Glutamatergic neuron (in vitro differentiated cells): ENCODE measurements around the gene KRT34. TPM values are rescaled to one million over a fixed set of nuclear protein-coding genes. Genes with fewer than 3 reads are reported as not detected.
"Not testable (repeated sequence)": the region's sequence is repeated elsewhere in the genome, so short reads cannot be mapped to it uniquely, and the experiment has no call there.

Experiments
- DNase-seq: peaks from one replicate; pipeline ENCODE4 v3.0.0; 2022
- H3K27ac Mint-ChIP-seq: one replicate; pipeline ENCODE4 v1.8.0; 2020; ENCODE audit warnings: mild to moderate bottlenecking, mixed read lengths, inconsistent platforms; ENCODE audit not compliant: unreplicated experiment
- H3K27me3 Mint-ChIP-seq: one replicate; pipeline ENCODE4 v1.8.0; 2020; ENCODE audit warnings: mild to moderate bottlenecking, moderate library complexity, mixed read lengths, inconsistent platforms; ENCODE audit not compliant: unreplicated experiment
- H3K36me3 Mint-ChIP-seq: one replicate; pipeline ENCODE4 v1.8.0; 2020; ENCODE audit warnings: mild to moderate bottlenecking, mixed read lengths, inconsistent platforms; ENCODE audit not compliant: unreplicated experiment
- H3K4me1 Mint-ChIP-seq: one replicate; pipeline ENCODE4 v1.8.0; 2020; ENCODE audit warnings: mild to moderate bottlenecking, low read depth, mixed read lengths, inconsistent platforms; ENCODE audit not compliant: unreplicated experiment
- H3K4me3 Mint-ChIP-seq: one replicate; pipeline ENCODE4 v1.8.0; 2020; ENCODE audit warnings: mild to moderate bottlenecking, mixed read lengths, inconsistent platforms; ENCODE audit not compliant: unreplicated experiment
- H3K9me3 Mint-ChIP-seq: one replicate; pipeline ENCODE4 v1.8.0; 2020; ENCODE audit warnings: mild to moderate bottlenecking, moderate library complexity, mixed read lengths, inconsistent platforms; ENCODE audit not compliant: unreplicated experiment
- total RNA-seq: library from RNA; stranded (reverse); fragmentation: NEBNext Ultra II Directional; extraction: Animal tissue kit (Norgen Biotek cat#: 25700); gene quantifications from one replicate; pipeline ENCODE4 v1.2.1, GENCODE V29; 2021; ENCODE audit not compliant: unreplicated experiment
- TF ChIP-seq, protein P1 (sequence below): fragments of 200-600 bp; sonication (generic); IDR thresholded peaks from one replicate; pipeline ENCODE4 v1.5.0; 2021; ENCODE audit not compliant: partially characterized antibody, unreplicated experiment

The KRT34 gene
- total RNA-seq, 1 donor from 2014 or later, result not detected

DNA sequence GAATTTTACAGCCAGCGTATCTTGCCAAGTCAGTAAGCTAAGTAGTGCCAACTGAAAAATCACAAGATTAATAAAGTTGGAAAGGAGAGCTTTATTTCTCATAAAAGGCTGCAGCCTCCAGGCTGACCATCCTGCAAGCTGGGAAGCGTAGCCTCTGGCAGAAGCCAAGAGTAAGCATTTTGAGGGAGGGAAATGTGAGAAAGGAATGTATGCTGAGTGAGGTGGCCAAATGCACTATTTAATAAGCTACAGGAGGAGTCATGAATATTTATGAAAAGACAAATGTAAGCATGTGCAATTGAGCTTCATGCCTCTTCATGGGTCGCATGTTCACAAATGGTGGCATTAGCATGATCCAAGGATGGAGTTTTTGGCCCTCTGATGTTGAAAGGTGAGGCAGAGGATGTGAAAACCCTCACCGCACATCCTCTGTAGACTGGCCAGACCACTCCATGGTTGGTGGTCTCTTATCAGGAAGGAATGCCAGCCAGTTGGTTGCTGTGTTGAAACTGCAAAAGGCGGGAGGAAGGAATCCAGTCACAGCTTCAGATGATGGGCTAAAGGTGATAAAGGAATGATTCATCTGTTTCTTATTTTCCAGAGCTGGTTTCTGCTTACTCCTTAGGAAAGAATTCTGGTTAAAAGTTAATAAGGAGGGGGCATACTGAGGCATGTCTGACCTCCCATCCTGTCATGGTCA lies 21.7 kb downstream of the KRT34 start:
- no peak overlapping the region for H3K27ac Mint-ChIP-seq

DNA sequence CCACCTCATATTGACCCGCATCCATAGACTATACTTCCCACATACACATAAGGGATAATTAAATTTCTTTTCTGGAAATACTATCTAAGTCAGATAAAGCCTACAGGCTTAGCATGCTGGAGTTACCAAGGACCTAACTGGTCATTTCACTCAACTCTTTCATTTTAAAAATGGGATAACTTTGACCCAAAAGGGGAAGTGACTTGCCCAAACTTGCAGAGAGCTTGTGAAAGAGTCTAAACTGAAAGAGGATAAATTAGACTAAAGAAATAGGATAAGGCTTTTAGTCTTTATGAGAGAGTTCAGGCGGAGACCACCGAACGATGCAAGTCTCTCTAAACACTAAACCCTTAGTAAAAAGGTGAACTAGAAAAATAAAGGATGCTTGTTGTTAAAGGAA lies 27.6 kb downstream of the KRT34 start:
- peaks cover 4% of the 10 kb centered on the region for H3K36me3 Mint-ChIP-seq

More for the DNA sequence above, 21.7 kb downstream of the KRT34 start:
- no peak for DNase-seq
- H3K9me3 Mint-ChIP-seq, result peaks cover 2% of the 10 kb centered on the region
- H3K4me3 Mint-ChIP-seq, result no peak overlapping the region
- TF ChIP-seq, protein P1, sequence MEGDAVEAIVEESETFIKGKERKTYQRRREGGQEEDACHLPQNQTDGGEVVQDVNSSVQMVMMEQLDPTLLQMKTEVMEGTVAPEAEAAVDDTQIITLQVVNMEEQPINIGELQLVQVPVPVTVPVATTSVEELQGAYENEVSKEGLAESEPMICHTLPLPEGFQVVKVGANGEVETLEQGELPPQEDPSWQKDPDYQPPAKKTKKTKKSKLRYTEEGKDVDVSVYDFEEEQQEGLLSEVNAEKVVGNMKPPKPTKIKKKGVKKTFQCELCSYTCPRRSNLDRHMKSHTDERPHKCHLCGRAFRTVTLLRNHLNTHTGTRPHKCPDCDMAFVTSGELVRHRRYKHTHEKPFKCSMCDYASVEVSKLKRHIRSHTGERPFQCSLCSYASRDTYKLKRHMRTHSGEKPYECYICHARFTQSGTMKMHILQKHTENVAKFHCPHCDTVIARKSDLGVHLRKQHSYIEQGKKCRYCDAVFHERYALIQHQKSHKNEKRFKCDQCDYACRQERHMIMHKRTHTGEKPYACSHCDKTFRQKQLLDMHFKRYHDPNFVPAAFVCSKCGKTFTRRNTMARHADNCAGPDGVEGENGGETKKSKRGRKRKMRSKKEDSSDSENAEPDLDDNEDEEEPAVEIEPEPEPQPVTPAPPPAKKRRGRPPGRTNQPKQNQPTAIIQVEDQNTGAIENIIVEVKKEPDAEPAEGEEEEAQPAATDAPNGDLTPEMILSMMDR, result no peak
- no peaks in the 10 kb centered on the region for H3K4me1 Mint-ChIP-seq
- H3K36me3 Mint-ChIP-seq, result no peaks in the 10 kb centered on the region
- peaks cover 3% of the 10 kb centered on the region for H3K27me3 Mint-ChIP-seq

DNA sequence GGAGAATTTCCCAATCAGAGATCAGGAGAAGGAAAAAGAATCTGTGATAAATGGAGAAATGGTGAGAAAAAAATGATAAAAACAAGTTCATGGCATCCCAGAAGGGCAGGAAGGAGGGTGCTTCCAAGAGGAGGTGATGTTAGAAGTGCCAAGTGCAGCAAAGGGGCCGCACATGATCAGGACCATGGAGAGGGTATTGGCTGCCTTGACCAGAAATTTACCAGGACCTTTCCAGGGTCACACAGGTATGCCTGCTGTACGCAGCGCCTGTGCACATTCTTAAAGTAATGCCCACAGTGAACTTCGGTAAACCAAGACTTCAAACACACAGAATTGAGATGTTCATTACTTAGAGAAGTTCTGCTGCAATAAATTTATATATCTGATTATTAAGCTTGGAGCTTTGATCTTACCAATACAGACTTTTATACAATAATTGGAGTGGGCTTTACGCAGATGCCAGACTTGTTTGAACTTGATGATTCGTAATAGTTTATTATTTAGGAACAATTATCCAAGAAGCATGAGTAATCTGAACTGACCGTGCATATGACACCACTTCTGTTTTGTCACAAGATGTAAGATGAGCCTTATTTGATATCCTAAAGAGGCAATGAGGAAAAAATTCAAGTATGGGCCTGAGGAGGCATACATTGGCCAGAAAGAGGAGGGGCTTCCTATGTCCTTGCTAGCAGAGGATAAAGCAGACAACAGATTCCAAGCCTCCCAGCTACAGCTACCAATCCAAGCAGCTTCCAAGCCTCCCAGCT lies 29.3 kb downstream of the KRT34 start:
- Mint-ChIP-seq H3K36me3 (peaks cover 4% of the 10 kb centered on the region), H3K9me3 (peaks cover 2% of the 10 kb centered on the region), H3K27ac (no peak overlapping the region), H3K4me1 (no peaks in the 10 kb centered on the region), H3K27me3 (peaks cover 4% of the 10 kb centered on the region), H3K4me3 (no peak overlapping the region)
- TF ChIP-seq, protein P1, result no peak
- no peak for DNase-seq

More for the DNA sequence above, 27.6 kb downstream of the KRT34 start:
- Mint-ChIP-seq H3K4me3 (no peak overlapping the region), H3K9me3 (peaks cover 2% of the 10 kb centered on the region), H3K4me1 (no peaks in the 10 kb centered on the region), H3K27ac (no peak overlapping the region), H3K27me3 (peaks cover 4% of the 10 kb centered on the region)
- TF ChIP-seq, protein P1, result no peak
- DNase-seq, result no peak

DNA sequence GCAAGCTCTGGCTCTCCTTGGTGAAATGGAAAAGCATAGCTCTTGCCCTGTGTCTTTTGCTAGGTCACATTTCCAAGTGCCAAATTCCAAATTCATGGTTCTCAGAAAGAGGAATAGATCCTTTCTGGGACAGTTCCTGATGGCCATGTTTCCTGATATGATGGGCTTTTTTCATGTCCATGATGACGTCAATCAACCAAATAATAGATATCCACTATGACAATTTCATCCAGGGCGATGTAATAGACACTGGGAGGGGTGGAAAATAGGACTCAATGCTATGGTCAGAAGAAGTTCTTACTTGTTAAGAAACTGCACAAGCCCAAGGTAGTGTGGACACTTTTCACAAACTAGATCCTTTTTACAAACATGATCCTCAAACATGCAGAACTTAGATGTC lies 30.9 kb downstream of the KRT34 start:
- peaks cover 2% of the 10 kb centered on the region for H3K9me3 Mint-ChIP-seq
- peaks cover 4% of the 10 kb centered on the region for H3K36me3 Mint-ChIP-seq
- H3K27me3 Mint-ChIP-seq, result peaks cover 2% of the 10 kb centered on the region
- H3K27ac Mint-ChIP-seq, result no peak overlapping the region
- no peaks in the 10 kb centered on the region for H3K4me1 Mint-ChIP-seq
- no peak overlapping the region for H3K4me3 Mint-ChIP-seq
- DNase-seq, result no peak
- TF ChIP-seq, protein P1, result no peak

DNA sequence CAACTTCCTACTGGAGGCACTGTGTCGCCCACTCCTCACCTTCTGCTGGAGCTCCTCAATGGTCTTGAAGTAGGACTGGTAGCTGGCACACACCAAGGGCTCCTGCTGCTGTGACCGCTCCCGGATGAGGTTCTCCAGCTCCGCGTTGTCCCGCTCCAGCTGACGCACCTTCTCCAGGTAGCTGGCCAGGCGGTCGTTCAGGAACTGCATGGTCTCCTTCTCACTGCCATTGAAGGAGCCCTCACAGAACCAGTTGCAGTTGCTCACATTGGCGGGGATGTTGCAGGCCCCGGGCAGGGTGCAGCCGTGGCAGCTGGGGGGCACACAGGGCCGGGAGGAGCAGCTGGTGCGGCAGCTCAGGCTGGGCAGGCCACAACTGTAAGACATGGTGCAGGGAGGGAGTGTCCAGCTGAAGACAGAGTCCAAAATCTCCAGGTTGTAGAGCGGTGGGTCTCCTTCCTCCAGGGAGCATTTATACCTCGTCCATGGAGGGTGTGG lies 31.7 kb downstream of the KRT34 start, which contains the start of gene KRT33A:
KRT33A (minus strand) TSS at position 448 of the 498 bp plus-strand sequence; CDS start at position 387, 61 bp downstream.
- H3K9me3 Mint-ChIP-seq, H3K36me3 Mint-ChIP-seq, H3K4me1 Mint-ChIP-seq, H3K27me3 Mint-ChIP-seq, H3K4me3 Mint-ChIP-seq, DNase-seq, H3K27ac Mint-ChIP-seq: not testable (repeated sequence)
